HepG2 (cell line): ENCODE measurements around the gene CTU2. TPM values are rescaled to one million over a fixed set of nuclear protein-coding genes. Genes with fewer than 3 reads are reported as not detected.
A peak's percentile ranks its signal among the peaks of the same experiment; 100 is the strongest.

Experiments used
- ATF2 ChIP-seq: sonication (generic); formaldehyde crosslinking; IDR thresholded peaks from 2 replicates; pipeline ENCODE4 v1.4.0; 2020; ENCODE audit warnings: missing genetic modification reagents
- BHLHE40 ChIP-seq: IDR thresholded peaks from 2 replicates; pipeline ENCODE4 v1.6.1; 2011; ENCODE audit warnings: low read length, improper control_type of control experiment
- CCDC6 ChIP-seq: sonication (generic); formaldehyde crosslinking; IDR thresholded peaks from 2 replicates; pipeline ENCODE4 v1.8.1; 2022; ENCODE audit warnings: mild to moderate bottlenecking, missing genetic modification reagents, moderate library complexity
- ERF ChIP-seq: IDR thresholded peaks from 2 replicates; pipeline ENCODE4 v1.6.1; 2018; ENCODE audit warnings: missing biosample characterization, missing genetic modification reagents
- GABPA ChIP-seq, 2 experiments: IDR thresholded peaks; 2 replicates each; pipeline ENCODE4 v1.6.1; 2011 to 2016; ENCODE audit warnings: low read depth in 2 of 2, low read length in 1 of 2, missing biosample characterization in 1 of 2, missing genetic modification characterization in 1 of 2
- HMG20B ChIP-seq: conservative IDR thresholded peaks from 2 replicates; pipeline ENCODE4 v1.6.1; 2016; ENCODE audit warnings: missing genetic modification reagents, missing compliant biosample characterization
- HNRNPK ChIP-seq: fragments of 200-400 bp; formaldehyde crosslinking; IDR thresholded peaks from 2 replicates; pipeline ENCODE4 v1.6.1; 2018; ENCODE audit warnings: low read length, low read depth, moderate library complexity, mild to moderate bottlenecking; ENCODE audit not compliant: poor library complexity, severe bottlenecking
- JDP2 ChIP-seq: sonication (generic); formaldehyde crosslinking; IDR thresholded peaks from 2 replicates; pipeline ENCODE4 v1.8.1; 2022; ENCODE audit warnings: missing genetic modification reagents, borderline replicate concordance
- JUNB ChIP-seq: sonication (generic); formaldehyde crosslinking; IDR thresholded peaks from 2 replicates; pipeline ENCODE4 v1.8.0; 2022; ENCODE audit warnings: missing genetic modification reagents, mild to moderate bottlenecking, borderline replicate concordance
- KDM2A ChIP-seq: sonication (generic); formaldehyde crosslinking; IDR thresholded peaks from 2 replicates; pipeline ENCODE4 v1.4.0; 2020; ENCODE audit warnings: low read depth, missing genetic modification reagents, borderline replicate concordance
- PLSCR1 ChIP-seq: sonication (generic); formaldehyde crosslinking; IDR thresholded peaks from 2 replicates; pipeline ENCODE4 v1.5.0; 2020; ENCODE audit warnings: missing genetic modification reagents, mild to moderate bottlenecking, borderline replicate concordance
- RBM39 ChIP-seq: fragments of 200-400 bp; formaldehyde crosslinking; IDR thresholded peaks from one replicate; pipeline ENCODE4 v1.6.1; 2018; ENCODE audit warnings: antibody characterized with exemption, mild to moderate bottlenecking, low read depth, low read length; ENCODE audit not compliant: poor library complexity, severe bottlenecking
- RFX5 ChIP-seq: IDR thresholded peaks from 2 replicates; pipeline ENCODE4 v1.6.1; 2011; ENCODE audit warnings: low read depth, low read length, improper control_type of control experiment
- SMARCE1 ChIP-seq: fragments of 450-650 bp; IDR thresholded peaks from 2 replicates; pipeline ENCODE4 v1.6.1; 2017; ENCODE audit warnings: borderline replicate concordance
- ZFP62 ChIP-seq: sonication (generic); formaldehyde crosslinking; IDR thresholded peaks from 2 replicates; pipeline ENCODE4 v1.4.0; 2020; ENCODE audit warnings: missing genetic modification reagents
- ZFX ChIP-seq: sonication (generic); formaldehyde crosslinking; IDR thresholded peaks from 2 replicates; pipeline ENCODE4 v1.4.0; 2020; ENCODE audit warnings: mild to moderate bottlenecking, low read depth, missing genetic modification reagents, moderate library complexity
- ZHX1 ChIP-seq: sonication (generic); formaldehyde crosslinking; IDR thresholded peaks from 2 replicates; pipeline ENCODE4 v1.8.1; 2022; ENCODE audit warnings: low read depth, mild to moderate bottlenecking, missing genetic modification reagents
- ZNF230 ChIP-seq: sonication (generic); formaldehyde crosslinking; IDR thresholded peaks from 2 replicates; pipeline ENCODE4 v1.4.0; 2020; ENCODE audit warnings: mild to moderate bottlenecking, missing genetic modification reagents
- ZNF44 ChIP-seq: sonication (generic); formaldehyde crosslinking; IDR thresholded peaks from 2 replicates; pipeline ENCODE4 v1.5.1; 2020; ENCODE audit warnings: mild to moderate bottlenecking, missing genetic modification reagents
- ZNF460 ChIP-seq: sonication (generic); formaldehyde crosslinking; IDR thresholded peaks from 2 replicates; pipeline ENCODE4 v1.5.1; 2020; ENCODE audit warnings: missing genetic modification reagents, mild to moderate bottlenecking, borderline replicate concordance
- ZNF7 ChIP-seq: IDR thresholded peaks from 2 replicates; pipeline ENCODE4 v1.6.1; 2016; ENCODE audit warnings: missing biosample characterization, missing genetic modification reagents
- polyA plus RNA-seq, 8 experiments: library from polyadenylated mRNA; depleted of rRNA in 3 of 8; stranded (reverse) in 7 of 8; unstranded in 1 of 8; fragments of >200 nt; fragmentation: Illumina TruSeq in 4 of 8; extraction: Trizol in 4 of 8; gene quantifications; 2 replicates each; pipeline versions ENCODE4 v1.2.1 to v1.2.3, GENCODE V29; 2011 to 2016; ENCODE audit warnings: low read depth in 4 of 8, missing spikeins in 1 of 8, mixed read lengths in 1 of 8; ENCODE audit not compliant: insufficient read depth in 1 of 8
- total RNA-seq, 5 experiments: library from RNA; depleted of rRNA; stranded (reverse); fragments of >200 nt; fragmentation: Illumina TruSeq; extraction: Trizol; gene quantifications; 2 replicates each; pipeline ENCODE4 v1.2.3, GENCODE V29; 2016; ENCODE audit warnings: low read depth in 1 of 5
- TF ChIP-seq, protein P1 (sequence below): sonication (generic); formaldehyde crosslinking; IDR thresholded peaks from 2 replicates; pipeline ENCODE4 v1.8.0; 2022; ENCODE audit warnings: mild to moderate bottlenecking, missing genetic modification reagents, moderate library complexity
- TF ChIP-seq, protein P2 (sequence below): sonication (generic); formaldehyde crosslinking; IDR thresholded peaks from 2 replicates; pipeline ENCODE4 v1.4.0; 2020; ENCODE audit warnings: mild to moderate bottlenecking, missing genetic modification reagents

CTU2 gene
- total and polyA plus RNA-seq, 2 of the 13 experiments (the other 11 are each of a cell fraction or from before 2014, with no cell fraction given): 13.3 to 21.9 TPM

- peak; percentile 86 for TF ChIP-seq BHLHE40
- no peak; the same call in 1 of the 2 replicates for TF ChIP-seq ZNF460
- no peak for TF ChIP-seq ZFP62
- TF ChIP-seq, protein P1, sequence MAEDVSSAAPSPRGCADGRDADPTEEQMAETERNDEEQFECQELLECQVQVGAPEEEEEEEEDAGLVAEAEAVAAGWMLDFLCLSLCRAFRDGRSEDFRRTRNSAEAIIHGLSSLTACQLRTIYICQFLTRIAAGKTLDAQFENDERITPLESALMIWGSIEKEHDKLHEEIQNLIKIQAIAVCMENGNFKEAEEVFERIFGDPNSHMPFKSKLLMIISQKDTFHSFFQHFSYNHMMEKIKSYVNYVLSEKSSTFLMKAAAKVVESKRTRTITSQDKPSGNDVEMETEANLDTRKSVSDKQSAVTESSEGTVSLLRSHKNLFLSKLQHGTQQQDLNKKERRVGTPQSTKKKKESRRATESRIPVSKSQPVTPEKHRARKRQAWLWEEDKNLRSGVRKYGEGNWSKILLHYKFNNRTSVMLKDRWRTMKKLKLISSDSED (CRISPR knock-in tag): no peak; the same call in 1 of the 2 replicates
- peak; percentile 71 for TF ChIP-seq ZNF230
- peak; percentile 57; the same call in 1 of the 2 replicates for TF ChIP-seq KDM2A
- TF ChIP-seq ERF (CRISPR knock-in tag): peak; percentile 63; the same call in 1 of the 2 replicates
- TF ChIP-seq CCDC6 (CRISPR knock-in tag): no peak
- 0 out of 2 replicates have a peak, but pooled peaks have one; percentile 1 for TF ChIP-seq PLSCR1
- no peak for TF ChIP-seq SMARCE1
- TF ChIP-seq ZNF7 (CRISPR knock-in tag): no peak
- TF ChIP-seq HMG20B (CRISPR knock-in tag): no peak
- TF ChIP-seq JUNB (CRISPR knock-in tag): no peak
- peak; percentile 49; the same call in 1 of the 2 replicates for TF ChIP-seq ATF2 (CRISPR knock-in tag)
- TF ChIP-seq ZFX: peak; percentile 66; the same call in 1 of the 2 replicates
- no peak for TF ChIP-seq ZHX1 (CRISPR knock-in tag)
- no peak for TF ChIP-seq JDP2
- TF ChIP-seq, protein P2, sequence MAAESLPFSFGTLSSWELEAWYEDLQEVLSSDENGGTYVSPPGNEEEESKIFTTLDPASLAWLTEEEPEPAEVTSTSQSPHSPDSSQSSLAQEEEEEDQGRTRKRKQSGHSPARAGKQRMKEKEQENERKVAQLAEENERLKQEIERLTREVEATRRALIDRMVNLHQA: no peak
- no peak for TF ChIP-seq ZNF44 (CRISPR knock-in tag)
- no peak for TF ChIP-seq RBM39
- TF ChIP-seq GABPA (IDR thresholded peaks at IDR 0.05; ENCODE audit: low read depth, low read length): no peak
- no peak for TF ChIP-seq GABPA (CRISPR knock-in tag; IDR thresholded peaks at IDR 0.05; ENCODE audit: low read depth)
- no peak for TF ChIP-seq HNRNPK
- no peak for TF ChIP-seq RFX5
These were observed 19.7 kb upstream of the CTU2 start, which contains the start of gene SNAI3 (continued) for GRCh38 chr16:88686439-88687253.
